Stimulated activated CD4-positive, alpha-beta T cell treated with anti-CD3 and anti-CD28 coated beads, Interleukin-2, amount 100 ng/mL, for 4 hours (primary cell): ENCODE data around the gene FAM53B.

Experiments
- DNase-seq: peaks from one replicate; pipeline ENCODE4 v3.0.0-alpha.2; 2020; ENCODE audit warnings: low read depth

The FAM53B gene

DNA sequence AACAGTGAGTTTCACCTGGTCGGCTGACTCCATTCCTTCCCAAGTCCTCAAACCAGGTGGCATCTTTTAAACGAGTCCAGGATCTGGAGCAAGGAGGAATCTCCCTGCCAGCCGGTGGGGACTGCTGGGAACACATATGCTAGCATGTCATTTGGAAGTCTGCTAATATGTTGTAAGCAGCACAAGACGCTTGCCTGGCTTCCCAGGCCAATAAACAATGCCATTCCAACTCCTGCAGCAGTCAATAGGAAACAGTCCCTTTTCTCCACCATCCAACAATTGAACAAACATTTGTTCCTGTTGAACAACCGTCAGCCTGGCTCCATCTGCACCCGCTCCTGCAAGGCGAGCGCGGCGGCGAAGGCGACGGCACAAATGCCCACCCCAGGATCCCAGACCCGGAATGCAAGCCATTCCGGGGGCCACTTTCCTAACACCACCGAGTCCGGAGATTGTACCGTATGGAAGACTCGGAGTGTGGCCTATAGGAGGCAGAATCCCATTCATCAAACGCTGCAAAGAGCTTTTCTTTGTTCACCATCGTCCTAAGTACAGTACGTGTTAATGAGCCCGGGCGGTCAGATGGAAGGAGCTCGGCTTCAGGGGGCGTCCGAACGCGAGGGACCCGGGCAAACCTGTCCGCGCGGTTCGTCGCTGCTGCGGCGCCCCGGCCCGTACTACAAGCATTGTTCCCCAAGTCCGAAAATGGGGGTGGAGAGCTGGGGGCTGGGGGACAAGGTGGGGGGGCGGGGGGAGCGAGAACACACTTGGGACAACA lies 1.6 kb downstream of the FAM53B start:
- DNase-seq, result no peak

DNA sequence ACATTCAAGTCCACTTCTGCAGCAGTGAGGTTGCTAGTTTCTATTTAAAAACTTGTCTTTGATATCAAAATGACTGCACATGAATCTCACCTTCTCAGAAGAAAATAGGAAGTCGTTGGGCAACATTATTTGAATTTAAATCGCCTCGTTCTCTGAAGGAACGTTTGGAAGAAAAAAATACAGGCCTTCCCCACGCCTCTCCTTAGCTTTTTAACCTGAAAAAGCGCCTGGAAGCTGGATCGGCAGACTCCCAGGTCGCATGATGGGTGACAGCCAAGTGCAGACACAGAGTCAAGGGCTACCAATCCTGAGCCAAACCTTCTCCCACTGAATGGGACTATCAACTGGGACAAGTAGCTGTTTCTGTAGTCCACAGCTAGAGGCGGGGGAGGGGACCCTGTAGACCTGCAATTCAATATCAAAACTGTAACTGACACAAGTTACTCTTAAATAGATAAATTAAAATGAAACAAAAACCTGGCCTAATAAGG lies 2.2 kb downstream of the FAM53B start:
- no peak for DNase-seq

DNA sequence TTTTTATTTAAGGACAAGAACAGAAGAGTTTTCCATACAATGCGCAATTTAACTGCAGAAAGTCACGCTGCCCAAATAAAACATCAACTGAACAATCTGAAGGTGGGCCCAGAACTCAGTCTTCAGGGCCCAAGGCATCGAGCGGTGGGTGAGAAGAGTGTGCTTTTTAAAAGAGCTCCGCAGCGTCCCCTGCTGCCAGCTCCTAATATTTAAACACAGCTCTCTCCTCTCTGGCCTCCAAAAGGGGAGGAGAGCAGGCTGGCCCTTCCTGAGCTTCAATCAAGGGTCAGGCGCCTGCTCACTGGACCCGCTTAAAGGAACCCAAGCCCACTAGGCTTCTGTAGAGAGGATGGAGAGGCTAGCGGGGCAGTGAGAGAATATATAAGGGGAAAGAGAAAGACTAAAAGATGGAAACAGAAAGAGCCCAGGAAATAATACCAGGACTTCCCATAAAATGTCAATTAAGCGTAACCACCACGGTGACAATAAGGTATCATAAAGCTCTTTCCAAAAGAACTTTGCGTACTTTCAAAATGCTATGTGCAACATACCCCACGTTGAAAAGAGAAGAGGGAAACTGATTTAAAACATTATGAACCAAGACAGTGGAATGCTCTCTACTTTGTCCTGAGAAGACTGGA lies 2.8 kb downstream of the FAM53B start:
- peak; percentile 53 for DNase-seq

DNA sequence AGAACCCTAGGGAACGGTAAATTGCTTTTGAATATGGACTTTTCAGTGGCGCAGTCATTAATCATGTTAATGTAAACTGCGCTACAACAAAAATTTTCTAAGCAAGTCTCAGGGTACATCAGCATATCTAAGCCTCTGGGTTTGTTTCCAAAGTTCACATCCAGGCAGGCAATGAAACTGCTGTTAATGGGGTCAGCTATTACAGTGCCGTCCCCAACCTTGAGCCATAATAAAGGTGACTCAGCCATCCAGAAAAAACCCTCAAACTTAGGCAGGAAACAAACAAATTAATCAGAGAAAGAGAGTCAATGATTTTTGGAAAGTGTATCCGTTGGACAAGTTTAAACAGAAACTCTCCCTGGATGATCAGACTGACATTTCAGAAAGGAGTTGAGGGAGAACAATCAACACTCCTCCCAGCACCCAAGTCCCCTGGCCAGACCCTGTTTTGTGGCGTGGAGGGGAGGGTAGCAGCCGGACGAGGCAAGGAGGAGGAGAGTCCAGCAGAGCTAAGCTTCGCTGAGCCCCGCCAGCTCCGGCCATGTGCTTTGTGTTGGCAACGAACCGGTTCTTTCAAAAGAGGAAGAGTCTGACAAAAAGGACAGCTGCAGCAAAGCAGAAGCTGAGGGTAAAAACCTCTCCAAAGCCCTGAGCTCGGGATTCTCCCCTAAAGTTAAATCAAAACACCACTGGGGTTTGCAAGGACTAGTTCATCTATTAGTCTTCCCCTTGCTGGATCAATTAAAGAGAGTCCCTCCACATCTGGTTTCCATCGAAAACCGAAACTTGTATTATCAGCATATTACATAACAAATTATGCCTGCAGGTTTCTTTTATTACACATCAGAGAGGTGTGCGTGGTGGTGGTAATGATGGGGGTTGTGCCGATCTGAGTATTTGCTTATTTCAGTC lies 3.6 kb downstream of the FAM53B start:
- DNase-seq, result no peak

DNA sequence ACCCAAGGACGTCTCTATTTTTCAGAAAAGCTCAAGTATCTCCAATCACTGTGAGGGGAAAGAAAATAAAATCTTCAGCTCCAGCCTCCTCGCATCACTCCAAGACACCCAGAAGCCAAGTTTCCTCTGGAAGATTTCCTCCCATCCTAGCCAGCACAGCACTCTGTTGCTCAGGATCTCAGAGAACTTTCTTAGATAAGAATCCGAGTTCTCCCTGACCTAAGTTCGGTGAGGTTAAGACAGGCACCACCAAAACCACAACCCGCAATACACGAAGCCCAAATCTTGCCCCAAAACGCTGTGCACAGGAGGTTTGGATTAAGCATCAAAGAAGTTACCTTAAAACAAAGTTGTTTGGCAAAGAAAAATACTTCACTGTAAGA lies 4.2 kb downstream of the FAM53B start:
- DNase-seq, result no peak

DNA sequence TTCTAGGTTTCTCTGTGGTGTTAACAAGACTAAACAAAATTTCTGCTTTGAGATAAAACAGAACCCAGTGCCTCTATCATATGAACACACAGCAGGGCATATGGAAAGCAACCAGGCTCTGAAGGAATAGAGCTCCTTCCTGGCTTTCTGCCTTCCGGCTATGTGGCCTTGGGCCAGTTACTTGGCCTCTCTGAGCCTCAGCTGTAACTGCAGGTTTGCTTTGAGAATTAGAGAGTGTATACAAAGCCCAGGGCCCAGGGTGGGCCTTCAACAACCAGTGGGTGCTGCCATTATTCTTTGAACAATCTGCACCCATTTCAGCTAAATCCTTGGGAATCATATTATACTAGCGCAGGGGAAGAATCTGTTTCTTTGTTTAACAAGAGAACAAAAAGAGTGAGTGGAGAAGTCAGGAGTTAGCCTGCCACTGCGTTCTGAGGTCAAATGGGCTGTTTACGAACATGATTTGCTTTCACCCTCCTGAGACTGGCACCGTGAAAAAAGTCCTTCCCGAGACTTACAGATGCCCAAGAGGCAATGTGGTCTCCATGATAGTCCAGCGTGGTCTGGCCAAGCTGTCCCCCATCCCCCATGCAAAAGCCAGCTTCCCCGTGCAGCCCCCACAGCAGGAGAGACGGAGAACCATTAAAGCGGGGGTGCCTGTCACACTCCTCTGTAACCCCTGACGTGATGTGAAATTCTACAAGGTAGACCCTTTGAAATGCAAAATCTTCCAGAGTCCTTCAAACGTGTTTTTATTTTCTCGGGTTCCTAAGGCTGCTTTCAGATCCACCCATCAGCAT lies 4.9 kb downstream of the FAM53B start:
- DNase-seq, result no peak

DNA sequence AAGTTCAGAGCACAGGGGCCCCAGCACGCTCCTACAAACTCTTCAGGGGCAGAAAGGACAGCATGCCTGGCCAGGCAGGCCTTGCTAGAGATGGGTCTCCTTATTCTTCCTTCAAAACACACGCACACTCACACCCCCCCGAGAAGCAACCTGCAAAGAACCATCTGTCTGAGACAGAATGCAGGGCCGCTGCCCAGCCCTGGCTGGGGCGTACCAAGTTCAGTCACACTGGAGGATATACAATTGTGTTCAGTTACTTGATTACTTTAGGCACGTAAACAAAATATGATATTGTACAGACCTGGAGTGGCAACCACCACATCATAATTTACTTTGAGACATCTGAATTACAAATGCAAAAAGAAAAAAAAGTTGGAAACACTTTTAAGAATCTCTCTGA lies 5.7 kb downstream of the FAM53B start:
- no peak for DNase-seq

DNA sequence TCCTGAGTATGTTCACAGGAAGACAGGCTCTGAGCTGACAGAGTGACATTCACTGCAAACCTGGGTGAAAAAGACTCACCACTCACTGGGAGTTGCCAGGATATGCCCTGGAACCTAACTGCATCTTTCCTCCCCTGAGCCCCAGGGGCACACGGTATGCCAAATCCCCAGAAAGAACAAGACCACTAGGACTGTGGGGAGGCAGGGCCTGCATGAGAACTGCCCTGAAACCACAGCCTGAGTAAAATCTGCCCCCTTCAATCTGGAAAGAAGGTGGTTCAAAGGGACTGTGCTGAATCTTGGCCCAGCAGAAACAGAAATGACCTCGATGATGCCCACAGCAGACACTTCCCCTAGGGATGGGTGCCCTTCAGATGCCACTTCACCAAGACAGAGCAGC lies 6.5 kb downstream of the FAM53B start:
- DNase-seq, result no peak

DNA sequence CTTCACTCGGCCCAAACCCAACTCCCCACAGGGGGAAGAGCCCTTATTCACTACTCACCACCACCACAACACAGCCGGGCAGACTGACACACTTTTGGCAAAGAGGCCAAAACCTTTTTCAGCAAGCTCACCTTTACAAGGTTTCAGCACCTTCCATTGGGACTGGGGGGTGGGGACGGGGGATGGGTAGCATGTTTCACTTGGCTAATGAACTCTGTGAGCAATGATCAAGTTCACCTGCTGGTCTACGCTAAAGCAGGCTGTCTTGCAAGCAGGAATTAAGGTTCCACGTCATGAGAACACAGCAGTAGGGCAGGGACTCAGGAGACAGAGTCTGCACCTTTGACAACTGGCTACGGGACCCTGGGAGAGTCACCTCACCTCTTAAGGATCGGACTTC lies 7.0 kb downstream of the FAM53B start:
- no peak for DNase-seq

DNA sequence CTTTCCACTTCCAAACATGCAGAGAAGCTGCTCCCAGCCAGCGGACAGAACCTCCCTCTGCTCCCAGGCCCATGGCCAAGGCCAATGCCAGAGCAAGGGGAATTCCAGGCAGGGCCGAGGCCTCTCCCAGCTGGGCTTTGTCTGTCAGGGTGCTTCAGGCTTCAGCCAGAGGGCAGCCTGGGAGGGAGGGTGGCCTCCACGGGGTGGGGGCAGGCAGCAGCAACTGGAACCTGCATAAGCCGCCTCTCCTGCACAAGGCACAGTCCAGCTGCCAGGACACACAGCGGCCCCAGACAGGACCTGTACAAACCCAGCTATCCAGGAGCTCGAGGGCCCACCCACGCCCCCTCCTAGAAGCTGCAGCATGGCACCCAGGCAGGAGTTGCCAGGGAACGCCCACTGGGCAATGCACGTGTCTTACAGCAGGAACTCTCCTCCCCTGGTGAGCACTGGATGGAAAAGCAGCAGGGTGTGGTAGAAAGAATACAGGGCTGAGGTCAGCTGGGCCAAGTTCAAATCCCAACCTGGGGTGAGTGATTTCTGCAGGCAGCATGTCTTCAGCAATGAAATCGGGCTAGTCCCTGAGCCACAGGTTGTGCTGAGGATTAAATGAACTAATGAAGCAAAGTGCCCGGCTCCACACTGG lies 7.6 kb downstream of the FAM53B start:
- DNase-seq, result no peak

DNA sequence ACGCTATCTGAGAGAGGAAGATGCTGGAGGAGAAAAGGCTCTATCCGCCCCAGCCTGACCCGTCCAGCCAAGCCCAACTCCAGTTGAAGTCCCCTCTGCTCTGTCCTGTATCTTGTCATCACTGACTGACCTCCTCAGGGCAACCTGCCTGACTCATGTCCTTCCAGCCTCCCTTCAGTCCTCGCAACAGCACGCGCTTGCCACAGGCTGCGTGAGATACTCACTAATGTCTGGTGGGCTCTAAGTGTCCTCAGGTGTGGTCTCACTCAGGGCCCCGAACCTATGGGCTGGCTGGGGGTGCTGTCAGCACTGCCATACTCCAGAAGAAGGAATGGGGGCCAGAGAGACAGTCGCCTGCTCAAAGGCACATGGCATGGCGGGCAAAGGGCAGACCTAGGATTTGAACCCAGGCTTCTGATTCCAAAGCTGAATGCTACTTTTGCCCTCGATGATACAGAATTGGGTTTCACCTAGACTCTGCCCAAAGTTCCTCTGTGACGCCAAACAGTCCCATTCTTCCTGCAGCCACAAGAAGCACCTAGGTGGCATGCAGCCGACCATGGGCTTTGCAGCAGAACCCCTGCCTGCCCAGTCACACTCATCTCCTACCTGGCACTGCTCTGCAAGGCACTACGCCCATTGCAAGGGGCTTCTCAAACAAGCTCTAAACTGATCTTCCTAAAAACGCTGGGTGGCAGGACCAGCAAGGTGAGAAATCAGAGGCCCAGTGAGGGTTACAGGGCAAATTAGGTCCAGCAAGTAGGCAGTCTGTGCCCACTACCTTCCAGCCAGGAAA lies 8.5 kb downstream of the FAM53B start:
- DNase-seq, result no peak

DNA sequence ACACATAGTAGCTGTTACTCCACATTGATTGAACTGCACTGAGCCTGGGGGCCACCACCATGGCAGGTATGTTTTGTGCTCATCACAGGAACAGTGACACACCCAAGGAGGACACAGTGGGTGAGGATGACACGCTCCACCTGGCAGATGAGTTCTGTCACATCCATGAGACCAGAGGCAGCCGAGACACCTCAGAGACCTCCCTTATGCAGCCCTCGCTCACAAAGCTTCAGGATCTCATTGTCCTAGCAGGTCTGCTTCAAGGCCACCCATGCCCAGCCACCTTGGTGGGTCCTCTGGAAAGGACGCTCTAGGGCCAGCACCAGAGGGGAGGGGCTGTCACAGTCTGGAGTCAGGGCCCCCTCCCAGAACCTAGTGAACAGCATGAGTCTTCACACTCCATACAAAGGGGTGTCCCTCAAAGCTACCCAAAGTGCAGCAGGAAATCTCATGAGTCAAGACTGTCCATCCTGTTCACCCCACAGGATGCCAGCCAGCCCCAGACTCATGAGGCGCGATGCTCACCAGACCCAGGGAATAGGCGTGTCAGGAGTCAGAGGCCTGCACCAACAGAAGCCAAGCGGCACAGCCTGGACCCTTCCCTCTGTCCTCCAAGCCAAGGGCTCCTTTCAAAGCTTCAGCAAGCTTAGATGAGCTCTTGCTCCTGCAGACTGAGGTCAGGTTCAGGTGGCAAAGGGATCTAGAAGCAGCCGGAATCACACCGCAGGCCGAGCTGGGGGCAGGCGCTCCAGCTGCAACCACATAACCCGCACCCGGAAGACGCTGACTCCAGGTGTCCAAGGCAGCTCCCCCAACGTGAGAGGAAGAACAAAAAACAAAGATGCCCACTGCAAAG lies 9.6 kb downstream of the FAM53B start:
- no peak for DNase-seq

DNA sequence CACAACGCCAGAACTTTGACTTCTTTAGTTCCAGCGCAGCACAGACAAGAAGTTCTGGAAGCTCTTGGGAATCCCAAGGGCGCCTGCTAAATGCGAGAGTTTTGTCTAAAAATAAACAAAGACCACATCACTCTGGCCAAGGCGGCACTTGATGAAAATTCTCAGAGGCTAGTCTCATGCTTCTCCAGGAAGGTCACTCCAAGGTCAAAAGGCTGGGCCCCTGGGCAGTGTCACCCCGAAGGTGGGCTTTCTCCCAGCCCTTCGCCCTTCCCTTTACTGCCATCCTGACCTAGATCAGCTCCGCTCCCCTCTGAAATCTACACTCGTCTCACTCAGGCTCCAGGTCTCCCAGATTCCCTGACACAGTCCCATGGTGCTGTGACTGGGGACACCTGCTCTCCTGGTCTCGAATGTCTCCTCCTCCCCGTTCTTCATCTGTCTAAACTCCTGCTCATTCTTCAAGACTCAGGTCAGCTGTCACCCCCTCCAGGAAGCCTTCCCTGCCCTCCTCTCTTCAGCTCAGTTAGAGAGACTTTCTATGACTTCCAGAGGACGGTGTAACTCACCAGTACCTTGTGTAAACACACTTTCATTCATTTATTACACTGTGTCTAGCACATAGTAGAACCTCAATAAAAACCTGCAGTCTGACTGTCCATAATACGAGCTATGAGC lies 10.5 kb downstream of the FAM53B start:
- no peak for DNase-seq

DNA sequence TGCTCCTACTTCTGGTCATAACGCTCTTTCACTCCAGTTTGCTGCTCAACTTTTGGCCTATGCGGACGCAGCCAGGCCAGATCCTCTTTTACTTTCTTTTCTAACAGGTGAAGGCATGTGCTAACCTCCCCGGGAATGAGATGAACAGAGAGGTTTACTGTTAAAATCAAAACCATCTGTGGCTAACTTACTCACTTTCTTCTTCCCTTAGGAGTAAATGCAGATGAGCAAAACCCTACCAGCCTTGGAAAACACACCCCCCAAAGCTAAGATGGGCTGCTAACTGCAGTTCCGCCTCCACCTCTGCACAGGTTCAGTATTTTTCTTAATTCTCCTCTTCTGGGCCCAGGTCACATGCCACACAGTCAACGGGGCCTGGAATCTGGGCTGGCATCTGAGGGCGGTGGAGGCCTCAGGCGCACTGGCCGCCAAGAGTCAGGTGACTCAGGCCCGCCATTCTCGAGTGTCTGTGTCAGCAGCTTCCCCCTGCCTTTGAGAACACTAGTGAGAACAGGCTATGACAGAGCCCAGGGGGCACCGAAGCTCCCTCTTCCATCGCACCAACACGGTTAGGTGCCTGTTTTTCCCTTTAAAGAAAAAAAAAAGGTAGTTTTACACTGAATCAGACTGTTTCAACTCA lies 11.1 kb downstream of the FAM53B start:
- DNase-seq, result no peak

DNA sequence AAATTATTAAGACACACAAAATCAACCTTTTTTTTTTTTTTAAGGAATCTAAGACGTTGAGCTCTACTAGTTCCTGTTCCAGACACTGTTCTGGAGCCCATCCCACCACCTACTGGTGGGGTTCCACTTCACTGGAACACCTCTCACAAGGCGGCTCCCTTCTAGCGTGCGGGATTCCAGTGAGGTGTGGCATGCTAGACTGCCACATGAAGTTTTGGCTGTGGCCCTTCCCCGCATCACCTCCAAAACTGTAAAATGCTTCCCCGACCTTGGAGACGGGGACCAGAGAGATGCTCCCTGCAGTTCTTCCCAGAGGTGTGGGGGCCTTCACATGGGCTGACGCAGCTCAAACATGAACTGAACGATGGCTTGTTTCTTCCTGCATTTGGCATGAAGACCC lies 12.6 kb downstream of the FAM53B start:
- no peak for DNase-seq

DNA sequence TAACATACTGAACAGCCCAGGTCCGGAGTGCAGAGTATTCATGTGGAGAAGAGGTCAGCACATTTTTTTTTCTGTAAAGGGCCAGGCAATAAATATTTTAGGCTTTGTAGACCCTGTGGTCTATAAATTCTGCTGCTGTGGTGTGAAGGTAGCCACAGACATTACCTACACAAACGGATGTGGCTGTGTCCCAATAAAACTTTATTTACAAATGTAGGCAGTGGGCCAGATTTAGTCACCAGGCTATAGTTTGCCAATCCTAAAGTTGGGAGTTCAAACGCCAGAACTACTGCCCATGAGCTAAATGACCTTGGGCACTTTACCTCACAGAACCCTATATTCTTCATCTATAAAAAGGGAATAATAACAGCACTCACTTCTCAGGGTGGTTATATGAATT lies 13.4 kb downstream of the FAM53B start:
- DNase-seq, result no peak

DNA sequence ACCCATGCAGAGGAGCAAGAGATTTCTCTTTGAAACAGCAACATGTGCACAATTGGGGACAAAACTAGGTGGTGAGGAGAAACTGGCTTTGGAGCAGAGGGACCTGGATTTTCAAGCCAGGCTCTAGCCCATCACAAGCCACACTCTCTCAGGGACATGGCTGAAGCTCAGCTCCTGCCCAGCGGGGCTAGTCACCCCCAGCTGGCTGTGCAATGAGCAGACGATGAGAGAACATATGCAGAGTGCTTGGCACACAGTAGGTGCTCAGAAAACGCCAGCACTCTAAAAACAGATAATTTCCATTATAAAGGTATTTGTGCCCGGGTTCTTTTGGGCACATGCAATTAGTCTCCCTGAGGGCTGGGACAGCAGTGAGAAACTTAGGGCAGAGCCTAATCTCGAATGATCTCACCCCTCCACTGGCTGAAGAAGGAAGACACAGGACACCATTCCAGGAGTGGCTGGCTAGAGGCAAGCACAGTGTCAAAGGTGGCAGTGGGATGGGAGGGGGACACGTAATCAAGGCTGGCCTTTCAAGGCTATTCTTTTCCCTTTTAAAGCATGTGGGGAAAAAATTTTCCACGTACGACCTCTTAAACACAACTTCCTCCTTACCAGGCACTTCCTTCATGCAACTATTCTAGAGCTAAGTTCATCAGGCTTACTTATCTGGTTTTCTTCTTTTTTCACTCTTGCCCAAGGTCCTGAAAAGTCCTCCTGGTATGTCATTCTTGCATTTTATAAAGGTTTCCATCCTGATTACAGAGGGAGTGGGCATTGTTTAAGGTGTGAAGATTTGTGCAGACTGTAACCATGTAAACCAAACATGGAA lies 15.1 kb downstream of the FAM53B start:
- DNase-seq, result no peak
